Measurements from ENCODE around the gene RPS5. TPM values are rescaled to one million over a fixed set of nuclear protein-coding genes. Genes with fewer than 3 reads are reported as not detected.
"Not testable (repeated sequence)": the region's sequence is repeated elsewhere in the genome, so short reads cannot be mapped to it uniquely, and the experiment has no call there.

Gene RPS5
- total RNA-seq, 4 donors from 2014 or later: 1,209 to 2,449 (median 1,340) TPM

DNA sequence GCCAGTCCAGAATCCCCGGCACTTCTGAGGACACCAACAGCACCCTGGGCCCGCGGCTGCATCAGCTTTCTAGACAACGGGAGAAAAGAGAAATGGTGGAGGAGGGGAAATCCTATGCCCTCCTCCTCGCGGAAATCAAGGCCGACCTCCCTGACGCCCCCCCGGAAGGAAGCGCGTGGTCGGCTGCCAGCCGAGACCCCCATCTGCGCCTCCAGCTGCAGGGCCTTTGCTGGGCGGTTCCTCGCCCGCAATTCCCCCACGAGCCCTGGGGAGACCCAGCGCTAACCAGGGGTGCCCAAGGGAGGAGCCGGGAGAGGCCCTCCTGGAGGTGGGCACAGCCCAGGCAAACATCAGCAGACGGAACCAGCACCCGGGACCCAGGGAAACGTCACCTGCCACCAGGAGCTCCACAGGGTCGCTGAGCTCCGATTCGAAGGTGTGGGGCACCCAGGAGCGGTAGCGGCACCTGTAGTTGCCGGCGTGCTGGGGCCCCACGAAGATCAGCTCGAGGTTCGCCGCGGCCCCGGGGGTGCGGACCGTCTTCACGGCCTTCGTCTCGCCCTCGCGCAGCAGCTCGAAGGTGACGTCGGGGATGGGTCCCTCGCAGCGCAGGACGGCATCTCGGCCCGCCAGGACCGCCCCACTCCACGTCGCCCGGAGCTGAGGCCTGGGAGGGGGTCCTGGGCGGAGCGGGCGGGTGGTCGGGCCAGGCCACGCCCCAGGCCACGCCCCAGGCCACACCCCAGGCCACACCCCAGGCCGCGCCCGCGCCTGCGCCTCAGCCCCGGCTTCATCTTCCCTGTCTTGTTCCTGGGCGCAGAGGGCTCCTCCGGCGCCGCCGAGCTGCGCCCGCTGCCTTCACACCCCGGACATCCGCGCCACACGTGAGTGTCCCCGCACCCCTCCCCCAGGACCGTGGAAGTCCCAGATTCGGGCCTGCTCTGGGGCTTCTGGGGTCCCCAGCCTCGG lies 39.8 kb upstream of the RPS5 start:
- H3K9me3 ChIP-seq: no peaks in the 10 kb centered on the region
- intact Hi-C loops (cut with DNase I): no loop called here
- no peaks in the 10 kb centered on the region for H3K36me3 ChIP-seq
- peaks cover 9 to 18% of the 10 kb centered on the region in 2 donors for H3K4me1 ChIP-seq
- peak overlapping the region in 2 of 3 donors; percentile 33 to 77 for H3K27ac ChIP-seq
- peak overlapping the region in 2 of 3 donors; percentile 31 to 55 for H3K4me3 ChIP-seq (replicated peaks in 1 of 3)
- peak in 1 of 2 donors; percentile 43 for TF ChIP-seq POLR2A (IDR thresholded peaks at IDR 0.05)
- TF ChIP-seq CTCF (IDR thresholded peaks at IDR 0.05): no peak
- peak; percentile 27 to 45 for DNase-seq
- H3K27me3 ChIP-seq: no peaks in the 10 kb centered on the region
- 2 to 4% methylated on average over 24 to 37 of the region's 82 CpGs for WGBS, 2 donors

GRCh38 chr19:58348080-58348479 lies 39.0 kb upstream of the RPS5 start:
- H3K4me1 ChIP-seq: peaks cover 9 to 18% of the 10 kb centered on the region in 2 donors
- peak overlapping the region in 2 of 3 donors; percentile 31 to 55 for H3K4me3 ChIP-seq (replicated peaks in 1 of 3)
- DNase-seq; intact Hi-C loops (cut with DNase I); H3K9me3 ChIP-seq; H3K27me3 ChIP-seq; H3K36me3 ChIP-seq: not testable (repeated sequence)
- peak overlapping the region in 1 of 3 donors; percentile 17 for H3K27ac ChIP-seq
- WGBS, 2 donors: 19 to 24% methylated on average over 12 of the region's 12 CpGs

DNA sequence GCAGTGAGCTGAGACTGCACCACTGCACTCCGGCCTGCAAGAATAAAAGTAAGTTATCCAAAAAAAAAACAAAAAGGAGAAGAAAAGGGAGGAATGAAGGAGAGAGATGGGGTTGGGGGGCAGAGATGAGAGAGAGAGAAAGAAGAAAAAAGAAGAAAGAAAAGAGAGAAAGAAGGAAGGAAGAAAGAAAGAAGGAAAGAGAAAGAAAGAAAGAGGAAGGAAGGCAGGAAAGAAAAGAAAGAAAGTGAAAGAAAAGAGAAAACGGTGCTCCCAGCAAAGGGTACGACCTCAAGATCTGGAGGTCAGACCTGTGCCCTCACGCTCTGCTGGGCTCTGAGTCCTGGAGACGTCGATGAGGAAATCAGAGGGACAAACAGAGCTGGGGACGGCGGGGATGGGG lies 37.5 kb upstream of the RPS5 start:
- no peaks in the 10 kb centered on the region for H3K27me3 ChIP-seq
- intact Hi-C loops (cut with DNase I): no loop called here
- WGBS, 2 donors: 46 to 49% methylated on average over 8 of the region's 8 CpGs

DNA sequence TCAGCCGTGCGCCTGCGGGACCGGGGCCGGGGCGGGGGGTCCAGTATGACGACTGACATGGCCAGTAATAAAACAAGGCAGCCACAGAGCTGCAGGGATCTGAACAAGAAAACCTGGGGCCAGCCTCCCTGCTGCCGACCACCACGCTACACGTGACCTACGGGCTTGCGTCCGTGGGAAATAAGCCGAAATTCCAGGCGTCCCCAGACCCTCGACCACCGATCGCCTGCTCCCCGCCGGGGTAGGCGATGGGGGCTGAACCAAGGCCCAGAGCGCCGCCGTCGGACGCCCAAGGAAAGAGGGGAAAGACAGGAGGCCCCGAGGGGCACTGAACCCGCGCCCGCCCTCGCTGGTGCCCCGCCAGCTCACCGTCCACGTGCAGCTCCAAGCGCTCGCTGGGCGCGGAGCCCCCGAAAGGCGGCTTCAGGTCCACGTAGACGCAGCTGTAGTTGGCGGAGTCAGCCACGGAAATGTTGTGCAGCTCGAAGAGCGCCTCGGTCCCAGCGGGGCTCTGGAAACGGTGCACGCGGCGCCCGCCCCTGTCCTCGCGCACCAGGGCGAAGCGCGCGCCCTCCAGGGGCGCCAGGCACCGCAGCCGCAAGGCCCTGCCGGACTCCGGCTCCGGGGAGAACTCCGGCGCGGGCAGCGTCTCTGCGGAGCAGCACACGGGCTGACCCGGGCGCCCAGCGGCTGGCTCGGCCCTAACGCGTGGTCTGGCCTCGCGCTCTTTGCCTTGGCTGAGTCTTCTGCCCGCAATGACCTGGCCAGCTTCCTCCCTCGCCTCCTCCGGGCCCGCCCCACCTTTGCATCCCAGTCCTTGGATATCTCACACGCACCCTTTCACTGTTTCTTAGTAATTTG lies 36.8 kb upstream of the RPS5 start:
- Histone ChIP-seq H3K27ac (no peak overlapping the region), H3K27me3 (no peaks in the 10 kb centered on the region), H3K4me3 (replicated peaks in 1 of 3) (no peak overlapping the region), H3K4me1 (peaks cover 7 to 15% of the 10 kb centered on the region in 2 donors), H3K36me3 (no peaks in the 10 kb centered on the region), H3K9me3 (no peaks in the 10 kb centered on the region)
- intact Hi-C loops (cut with DNase I): no loop called here
- DNase-seq: no peak
- 29 to 34% methylated on average over 49 to 57 of the region's 84 CpGs for WGBS, 2 donors
- no peak for TF ChIP-seq POLR2A (IDR thresholded peaks at IDR 0.05)
- no peak for TF ChIP-seq CTCF (IDR thresholded peaks at IDR 0.05)

More for the DNA sequence above, 37.5 kb upstream of the RPS5 start:
- no peak for DNase-seq
- no peaks in the 10 kb centered on the region for H3K36me3 ChIP-seq
- peaks cover 7 to 16% of the 10 kb centered on the region in 2 donors for H3K4me1 ChIP-seq
- no peaks in the 10 kb centered on the region for H3K9me3 ChIP-seq
- no peak for TF ChIP-seq POLR2A (IDR thresholded peaks at IDR 0.05)
- no peak for TF ChIP-seq CTCF (IDR thresholded peaks at IDR 0.05)
- H3K4me3 ChIP-seq (replicated peaks in 1 of 3): no peak overlapping the region
- no peak overlapping the region for H3K27ac ChIP-seq

DNA sequence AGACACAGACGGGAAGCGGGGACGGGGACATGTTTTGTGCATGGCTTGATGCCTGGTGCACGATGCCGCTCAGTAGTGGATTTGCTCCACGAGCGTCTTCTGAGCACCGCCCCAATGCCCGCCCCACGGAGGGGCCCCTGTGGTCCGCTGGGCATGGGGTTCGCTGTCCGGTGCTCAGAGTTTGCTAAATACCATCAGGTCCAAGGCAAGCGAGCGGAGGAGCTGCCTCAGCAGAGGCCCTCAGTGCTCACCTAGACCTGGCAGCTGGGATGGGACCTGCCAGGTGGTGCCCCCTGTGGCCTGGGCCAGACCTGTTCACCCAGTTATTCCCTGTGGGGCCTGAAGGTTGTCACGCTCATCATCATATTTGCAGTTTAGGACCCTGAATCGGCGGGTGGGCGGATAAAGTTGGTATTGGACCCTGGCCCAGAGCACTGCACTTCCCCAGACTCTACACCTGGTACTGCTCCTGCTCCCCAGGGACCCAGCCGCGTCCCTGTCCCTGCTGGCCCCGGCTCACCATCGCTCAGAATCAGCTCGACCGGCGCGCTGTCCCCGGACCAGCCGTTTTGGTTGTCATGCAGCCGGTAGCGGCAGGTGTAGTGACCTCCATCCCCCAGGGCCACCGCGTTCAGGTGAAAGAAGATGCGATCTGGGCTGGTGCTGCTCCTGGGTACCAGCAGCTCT lies 36.1 kb upstream of the RPS5 start:
- no peaks in the 10 kb centered on the region for H3K27me3 ChIP-seq
- no peak for TF ChIP-seq POLR2A (IDR thresholded peaks at IDR 0.05)
- TF ChIP-seq CTCF (IDR thresholded peaks at IDR 0.05): no peak
- H3K4me1 ChIP-seq: peaks cover 7 to 15% of the 10 kb centered on the region in 2 donors
- no peak for DNase-seq
- no peak overlapping the region for H3K27ac ChIP-seq
- intact Hi-C loops (cut with DNase I): no loop called here
- 59 to 63% methylated on average over 12 to 32 of the region's 34 CpGs for WGBS, 2 donors
- H3K36me3 ChIP-seq: no peaks in the 10 kb centered on the region
- no peak overlapping the region for H3K4me3 ChIP-seq (replicated peaks in 1 of 3)
- H3K9me3 ChIP-seq: no peaks in the 10 kb centered on the region

All from thyroid gland (tissue), 4 donors.